B cell (primary cell): ENCODE data around the gene TBC1D22A.

Experiments
- EZH2 ChIP-seq: IDR thresholded peaks from 2 replicates; pipeline ENCODE4 v1.6.1; 2012; ENCODE audit warnings: borderline replicate concordance, low read depth, mild to moderate bottlenecking, moderate library complexity, low read length; ENCODE audit not compliant: insufficient read depth, poor library complexity, severe bottlenecking
- TF ChIP-seq, protein P1 (sequence below): fragments of 200-600 bp; IDR thresholded peaks from one replicate; pipeline ENCODE4 v1.8.0; 2022; ENCODE audit warnings: antibody characterized with exemption, mild to moderate bottlenecking

DNA sequence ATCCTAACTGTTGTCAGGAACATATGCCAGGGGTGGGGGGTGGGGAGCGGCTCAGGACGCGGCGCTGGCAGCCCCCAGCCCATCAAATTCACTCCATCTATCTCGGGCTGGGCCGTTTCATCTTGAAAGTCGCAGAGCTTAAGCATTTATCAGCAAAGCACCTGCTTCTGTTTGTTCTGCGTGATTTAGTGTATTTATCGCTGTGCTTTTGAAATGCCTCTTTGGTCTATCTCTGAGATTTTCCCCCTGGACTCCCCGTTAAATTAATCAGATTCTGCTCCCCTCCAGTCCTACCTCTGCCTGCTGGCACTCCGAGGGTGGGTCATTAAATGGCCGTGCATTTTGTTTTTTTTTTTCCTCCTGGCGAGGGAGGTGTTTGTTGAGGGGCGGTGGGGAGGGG, 446.2 kb downstream of the TBC1D22A start:
- TF ChIP-seq, protein P1, sequence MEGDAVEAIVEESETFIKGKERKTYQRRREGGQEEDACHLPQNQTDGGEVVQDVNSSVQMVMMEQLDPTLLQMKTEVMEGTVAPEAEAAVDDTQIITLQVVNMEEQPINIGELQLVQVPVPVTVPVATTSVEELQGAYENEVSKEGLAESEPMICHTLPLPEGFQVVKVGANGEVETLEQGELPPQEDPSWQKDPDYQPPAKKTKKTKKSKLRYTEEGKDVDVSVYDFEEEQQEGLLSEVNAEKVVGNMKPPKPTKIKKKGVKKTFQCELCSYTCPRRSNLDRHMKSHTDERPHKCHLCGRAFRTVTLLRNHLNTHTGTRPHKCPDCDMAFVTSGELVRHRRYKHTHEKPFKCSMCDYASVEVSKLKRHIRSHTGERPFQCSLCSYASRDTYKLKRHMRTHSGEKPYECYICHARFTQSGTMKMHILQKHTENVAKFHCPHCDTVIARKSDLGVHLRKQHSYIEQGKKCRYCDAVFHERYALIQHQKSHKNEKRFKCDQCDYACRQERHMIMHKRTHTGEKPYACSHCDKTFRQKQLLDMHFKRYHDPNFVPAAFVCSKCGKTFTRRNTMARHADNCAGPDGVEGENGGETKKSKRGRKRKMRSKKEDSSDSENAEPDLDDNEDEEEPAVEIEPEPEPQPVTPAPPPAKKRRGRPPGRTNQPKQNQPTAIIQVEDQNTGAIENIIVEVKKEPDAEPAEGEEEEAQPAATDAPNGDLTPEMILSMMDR, result no peak
- no peak for TF ChIP-seq EZH2
